Measurements from ENCODE around the gene ERC1.
"Not testable (repeated sequence)": the region's sequence is repeated elsewhere in the genome, so short reads cannot be mapped to it uniquely, and the experiment has no call there.

Gene ERC1

DNA sequence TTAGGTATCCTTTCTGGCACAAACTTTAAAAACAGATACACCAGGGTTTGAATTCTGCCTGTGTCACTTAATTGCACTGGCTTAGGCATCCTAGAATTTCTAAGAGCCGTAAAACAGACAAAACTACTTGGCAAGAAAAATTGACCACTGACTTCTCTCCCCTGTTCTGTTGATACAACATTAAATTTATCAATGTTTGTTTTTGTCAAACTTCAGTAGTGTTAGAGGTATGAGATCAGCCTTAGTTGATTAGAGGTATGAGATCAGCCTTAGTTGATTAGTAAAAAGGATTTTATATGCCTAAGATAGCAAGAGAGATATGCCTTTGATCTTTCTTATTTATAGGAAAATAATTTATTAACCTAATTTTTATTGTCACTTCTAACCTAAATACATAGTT, 320.1 kb downstream of the ERC1 start:
- Histone ChIP-seq H3K27me3 (no peaks in the 10 kb centered on the region), H3K27ac (no peak overlapping the region), H3K9ac (no peak overlapping the region), H3K4me2 (no peak overlapping the region), H3K36me3 (peaks cover 27% of the 10 kb centered on the region), H3K9me3 (peaks cover 35% of the 10 kb centered on the region), H4K20me1 (no peaks in the 10 kb centered on the region), H3K4me1 (peaks cover 7% of the 10 kb centered on the region; the same call in 1 of the 2 replicates), H3K4me3 (no peak overlapping the region)
- no peak for TF ChIP-seq Cebpa-rat (IDR thresholded peaks at IDR 0.05)

DNA sequence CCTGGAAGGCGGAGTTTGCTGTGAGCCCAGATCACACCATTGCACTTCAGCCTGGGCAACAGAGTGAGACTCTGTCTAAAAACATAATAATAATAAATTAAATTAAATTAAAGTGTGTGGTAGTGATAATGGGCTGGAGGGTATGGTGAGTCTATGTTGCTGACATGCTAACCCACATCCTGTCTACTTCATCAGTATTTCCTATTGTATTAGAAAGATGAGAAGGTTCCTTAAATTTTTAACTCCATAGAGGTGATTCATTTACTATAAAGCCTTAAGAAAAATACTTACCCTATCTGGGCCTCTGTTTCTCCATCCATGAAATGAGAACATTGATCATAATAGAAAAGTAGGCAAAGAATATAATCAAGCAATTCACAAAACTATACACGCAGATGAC, 322.9 kb downstream of the ERC1 start:
- Histone ChIP-seq H3K4me3 (no peak overlapping the region), H3K9me3 (peaks cover 39% of the 10 kb centered on the region), H3K27ac (no peak overlapping the region), H3K27me3 (no peaks in the 10 kb centered on the region), H3K36me3 (peaks cover 30% of the 10 kb centered on the region), H3K4me2 (no peak overlapping the region), H3K9ac (no peak overlapping the region), H4K20me1 (no peaks in the 10 kb centered on the region), H3K4me1 (peaks cover 7% of the 10 kb centered on the region; the same call in 1 of the 2 replicates)
- no peak for TF ChIP-seq Cebpa-rat (IDR thresholded peaks at IDR 0.05)

DNA sequence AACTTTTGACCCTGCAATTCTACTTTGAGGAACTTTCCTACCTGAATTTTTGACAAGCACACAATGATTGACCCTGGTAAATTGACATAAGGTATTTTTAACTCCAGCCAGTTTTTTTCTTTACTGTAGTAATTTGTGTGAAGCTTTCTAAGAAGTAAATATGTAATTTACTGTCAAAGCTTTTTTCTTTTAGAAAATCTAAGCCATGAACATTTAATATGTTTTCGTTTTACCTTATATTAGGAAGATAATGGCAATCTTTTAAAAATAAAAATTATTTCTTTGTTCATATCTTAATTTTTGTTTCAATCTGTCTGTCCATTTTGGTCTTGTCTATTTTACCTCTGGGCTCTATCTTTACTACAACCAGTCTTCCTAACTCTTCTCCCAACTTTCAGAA, 323.5 kb downstream of the ERC1 start:
- Histone ChIP-seq H3K4me3 (no peak overlapping the region), H4K20me1 (no peaks in the 10 kb centered on the region), H3K4me2 (no peak overlapping the region), H3K4me1 (peaks cover 7% of the 10 kb centered on the region; the same call in 1 of the 2 replicates), H3K9me3 (peaks cover 39% of the 10 kb centered on the region), H3K27ac (no peak overlapping the region), H3K9ac (no peak overlapping the region), H3K27me3 (no peaks in the 10 kb centered on the region), H3K36me3 (peaks cover 30% of the 10 kb centered on the region)
- no peak for TF ChIP-seq Cebpa-rat (IDR thresholded peaks at IDR 0.05)

DNA sequence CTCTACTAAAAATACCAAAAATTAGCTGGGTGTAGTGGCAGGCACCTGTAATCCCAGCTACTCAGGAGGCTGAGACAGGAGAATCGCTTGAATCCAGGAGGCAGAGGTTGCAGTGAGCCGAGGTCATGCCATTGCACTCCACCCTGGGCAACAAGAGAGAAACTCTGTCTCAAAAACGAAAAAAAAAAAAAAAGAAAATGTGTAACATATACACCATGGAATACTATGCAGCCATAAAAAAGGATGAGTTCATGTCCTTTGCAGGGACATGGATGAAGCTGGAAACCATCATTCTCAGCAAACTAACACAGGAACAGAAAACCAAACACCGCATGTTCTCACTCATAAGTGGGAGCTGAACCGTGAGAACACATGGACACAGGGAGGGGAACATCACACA, 326.0 kb downstream of the ERC1 start:
- H3K9me3 ChIP-seq, result peaks cover 39% of the 10 kb centered on the region
- not testable (repeated sequence) for H3K4me2 ChIP-seq, H3K4me3 ChIP-seq, H4K20me1 ChIP-seq, H3K27me3 ChIP-seq, H3K4me1 ChIP-seq, H3K9ac ChIP-seq, H3K27ac ChIP-seq
- H3K36me3 ChIP-seq, result peaks cover 30% of the 10 kb centered on the region

DNA sequence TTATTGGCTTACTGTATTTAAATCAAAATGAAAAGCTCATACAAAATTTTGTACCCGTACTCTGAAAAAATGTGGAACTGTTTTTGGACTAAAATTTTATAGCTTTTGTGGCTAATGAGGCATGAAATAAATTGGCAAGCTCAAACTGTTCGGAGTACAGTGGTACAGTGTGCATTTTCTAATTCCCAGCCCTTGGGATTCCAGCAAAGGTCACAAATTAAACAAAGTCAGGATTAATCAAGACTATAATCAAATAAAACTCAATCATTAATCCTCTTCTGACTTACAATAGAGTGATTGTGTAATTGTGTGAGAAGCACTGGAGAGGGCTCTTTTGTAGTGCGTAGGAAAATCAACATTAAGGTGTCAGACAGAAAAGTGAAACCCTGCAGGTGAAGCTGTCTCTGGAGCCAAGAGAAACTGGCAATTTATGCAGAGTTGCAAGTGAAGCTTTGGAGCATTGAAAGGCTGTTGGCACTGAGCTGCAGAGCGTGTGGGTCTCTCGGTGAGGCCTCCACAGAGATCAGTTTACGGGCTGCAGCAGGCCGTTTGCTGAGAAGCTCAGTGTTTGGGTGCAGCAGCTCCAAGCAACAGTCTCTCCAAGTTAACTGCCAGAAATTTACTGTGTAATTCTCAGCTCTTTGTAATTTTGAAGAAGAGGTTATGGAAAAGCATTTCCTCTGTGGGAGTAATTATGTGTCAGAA, 327.5 kb downstream of the ERC1 start:
- peaks cover 7% of the 10 kb centered on the region; the same call in 1 of the 2 replicates for H3K4me1 ChIP-seq
- no peak overlapping the region for H3K4me3 ChIP-seq
- peaks cover 31% of the 10 kb centered on the region for H3K9me3 ChIP-seq
- no peak for TF ChIP-seq Cebpa-rat (IDR thresholded peaks at IDR 0.05)
- no peaks in the 10 kb centered on the region for H3K27me3 ChIP-seq
- peaks cover 23% of the 10 kb centered on the region for H3K36me3 ChIP-seq
- H3K4me2 ChIP-seq, result no peak overlapping the region
- no peak overlapping the region for H3K9ac ChIP-seq
- H3K27ac ChIP-seq, result no peak overlapping the region
- no peaks in the 10 kb centered on the region for H4K20me1 ChIP-seq

DNA sequence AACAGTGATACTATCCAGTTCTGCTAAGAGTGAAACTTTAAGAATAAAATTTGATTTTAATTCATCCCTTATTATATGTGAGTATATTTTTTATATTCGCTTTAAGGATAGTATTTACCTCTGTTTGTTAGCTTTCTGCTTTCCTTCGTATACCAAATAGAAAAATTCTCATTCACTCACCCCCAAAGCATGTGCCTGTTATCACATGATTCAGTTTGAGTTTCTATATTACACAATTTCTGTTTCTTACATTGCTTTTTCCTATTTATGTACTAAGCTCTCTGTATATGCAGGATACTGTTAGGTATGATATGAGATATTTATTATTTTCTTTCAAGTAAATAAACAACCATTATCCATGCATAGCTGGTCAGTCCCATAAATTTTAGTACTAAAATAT, 328.2 kb downstream of the ERC1 start:
- peaks cover 7% of the 10 kb centered on the region; the same call in 1 of the 2 replicates for H3K4me1 ChIP-seq
- no peak overlapping the region for H3K4me3 ChIP-seq
- H3K27me3 ChIP-seq, result no peaks in the 10 kb centered on the region
- H3K4me2 ChIP-seq, result no peak overlapping the region
- no peak overlapping the region for H3K27ac ChIP-seq
- TF ChIP-seq Cebpa-rat (IDR thresholded peaks at IDR 0.05), result no peak
- H3K36me3 ChIP-seq, result peaks cover 17% of the 10 kb centered on the region
- H3K9ac ChIP-seq, result no peak overlapping the region
- no peaks in the 10 kb centered on the region for H4K20me1 ChIP-seq
- H3K9me3 ChIP-seq, result peaks cover 23% of the 10 kb centered on the region

DNA sequence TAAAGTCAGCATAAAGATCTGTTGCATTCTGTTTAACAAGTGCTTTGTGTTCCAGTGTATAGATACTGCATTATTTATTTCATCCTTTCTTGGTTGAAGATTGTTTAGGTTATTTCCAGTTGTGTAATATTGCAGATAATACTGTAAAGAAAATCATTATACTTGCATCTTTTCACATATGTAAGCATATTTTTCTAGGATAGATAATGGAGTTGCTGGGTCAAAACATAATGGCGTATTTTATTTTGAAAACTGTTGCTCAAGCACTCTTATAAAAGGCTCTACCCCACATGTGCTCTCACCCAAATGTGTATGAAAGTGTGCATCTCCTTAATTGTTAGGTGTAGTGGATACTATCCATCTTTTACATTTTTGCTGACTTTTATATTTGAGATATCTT, 329.0 kb downstream of the ERC1 start:
- Histone ChIP-seq H3K27ac (no peak overlapping the region), H3K36me3 (peaks cover 14% of the 10 kb centered on the region), H3K4me2 (no peak overlapping the region), H3K4me3 (no peak overlapping the region), H4K20me1 (no peaks in the 10 kb centered on the region), H3K9ac (no peak overlapping the region), H3K9me3 (peaks cover 15% of the 10 kb centered on the region), H3K27me3 (no peaks in the 10 kb centered on the region), H3K4me1 (peaks cover 7% of the 10 kb centered on the region; the same call in 1 of the 2 replicates)
- no peak for TF ChIP-seq Cebpa-rat (IDR thresholded peaks at IDR 0.05)

DNA sequence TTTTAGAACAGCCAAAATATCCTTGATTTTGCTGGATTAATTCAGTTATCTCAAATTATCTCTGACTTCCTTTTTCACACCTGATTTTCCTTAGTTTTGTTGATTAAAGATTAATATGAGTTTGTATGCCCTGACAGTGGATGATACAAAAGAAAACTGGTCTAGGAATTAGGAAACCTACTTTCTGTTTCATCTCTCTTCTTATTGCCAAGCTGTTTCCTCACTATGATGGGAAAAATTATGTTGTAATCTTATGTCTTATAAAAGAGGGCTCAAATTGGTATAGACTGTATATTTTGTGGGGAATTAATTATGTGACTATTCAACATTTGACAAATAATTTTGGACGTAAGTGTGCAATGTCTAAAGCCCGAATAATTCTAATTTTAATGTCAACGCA, 331.8 kb downstream of the ERC1 start:
- Histone ChIP-seq H3K4me1 (no peaks in the 10 kb centered on the region), H3K27ac (no peak overlapping the region), H3K36me3 (no peaks in the 10 kb centered on the region), H3K4me2 (no peak overlapping the region), H3K9ac (no peak overlapping the region), H4K20me1 (no peaks in the 10 kb centered on the region), H3K27me3 (no peaks in the 10 kb centered on the region), H3K9me3 (no peaks in the 10 kb centered on the region), H3K4me3 (no peak overlapping the region)
- TF ChIP-seq Cebpa-rat (IDR thresholded peaks at IDR 0.05), result no peak

DNA sequence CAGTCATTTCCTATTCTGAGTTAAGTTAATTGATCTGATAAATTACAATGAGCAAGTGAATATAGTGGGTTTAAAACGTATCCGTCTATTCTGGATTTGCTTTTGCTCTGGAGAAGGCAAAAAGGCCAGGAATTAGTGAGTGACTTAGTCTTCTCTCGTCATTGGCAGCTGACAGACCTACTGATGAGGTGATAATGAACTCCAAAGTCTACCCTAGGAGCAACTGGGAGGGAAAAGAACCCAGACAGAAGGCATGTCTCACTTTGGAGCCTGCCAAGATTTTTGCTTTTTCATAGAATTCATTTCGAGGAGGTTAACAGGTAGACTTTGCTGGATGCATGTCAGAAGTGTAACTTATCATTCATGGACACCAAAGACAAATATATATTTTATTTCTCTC, 333.1 kb downstream of the ERC1 start:
- no peaks in the 10 kb centered on the region for H3K9me3 ChIP-seq
- H3K4me2 ChIP-seq, result no peak overlapping the region
- H3K27me3 ChIP-seq, result no peaks in the 10 kb centered on the region
- no peaks in the 10 kb centered on the region for H4K20me1 ChIP-seq
- no peak overlapping the region for H3K27ac ChIP-seq
- H3K4me1 ChIP-seq, result no peaks in the 10 kb centered on the region
- H3K36me3 ChIP-seq, result no peaks in the 10 kb centered on the region
- no peak overlapping the region for H3K4me3 ChIP-seq
- H3K9ac ChIP-seq, result no peak overlapping the region
- TF ChIP-seq Cebpa-rat (IDR thresholded peaks at IDR 0.05), result no peak

DNA sequence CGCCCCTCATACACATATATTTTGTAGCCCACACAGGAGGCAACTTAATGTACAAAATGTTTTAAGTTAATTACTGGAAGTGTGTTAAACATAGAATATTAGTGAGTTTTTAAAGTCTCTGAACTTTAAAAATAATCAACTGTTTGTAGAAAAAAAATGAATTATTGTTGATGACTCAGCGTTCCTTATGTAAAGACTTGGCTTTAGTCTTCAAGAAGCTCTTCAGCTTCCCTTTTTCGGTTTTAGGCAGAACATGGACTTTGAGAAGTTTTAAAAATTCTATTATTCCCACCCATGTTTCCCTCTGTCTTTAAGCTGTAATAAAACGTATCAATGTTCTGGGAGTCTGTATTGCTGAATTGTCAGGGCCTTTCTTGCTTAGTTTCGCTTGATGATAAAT, 333.9 kb downstream of the ERC1 start:
- Histone ChIP-seq H3K4me2 (no peak overlapping the region), H3K27ac (no peak overlapping the region), H3K27me3 (no peaks in the 10 kb centered on the region), H3K9ac (no peak overlapping the region), H3K4me3 (no peak overlapping the region), H3K4me1 (no peaks in the 10 kb centered on the region), H3K9me3 (no peaks in the 10 kb centered on the region), H4K20me1 (no peaks in the 10 kb centered on the region), H3K36me3 (no peaks in the 10 kb centered on the region)
- TF ChIP-seq Cebpa-rat (IDR thresholded peaks at IDR 0.05), result no peak

DNA sequence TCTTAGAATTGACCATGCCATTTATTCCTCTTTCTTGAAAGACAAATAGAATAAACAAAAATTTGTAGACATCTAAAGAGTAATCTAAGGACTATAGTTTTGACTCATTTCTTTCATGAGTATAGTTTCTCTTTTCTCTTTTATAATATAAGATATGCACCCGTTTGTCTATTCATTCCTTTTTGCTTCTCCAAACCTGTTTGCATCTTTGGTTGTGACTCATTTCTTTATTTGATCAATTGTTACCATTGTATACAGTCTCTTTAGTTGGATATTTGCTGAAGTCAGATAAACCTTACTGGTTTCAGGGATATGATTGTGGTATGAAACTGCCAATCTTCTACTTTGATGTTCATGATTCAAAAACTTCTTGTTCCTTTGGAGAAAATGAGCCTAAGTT, 334.6 kb downstream of the ERC1 start:
- H3K27me3 ChIP-seq, result no peaks in the 10 kb centered on the region
- H4K20me1 ChIP-seq, result no peaks in the 10 kb centered on the region
- H3K9ac ChIP-seq, result no peak overlapping the region
- H3K9me3 ChIP-seq, result no peaks in the 10 kb centered on the region
- no peak for TF ChIP-seq Cebpa-rat (IDR thresholded peaks at IDR 0.05)
- H3K4me3 ChIP-seq, result no peak overlapping the region
- H3K36me3 ChIP-seq, result no peaks in the 10 kb centered on the region
- H3K4me1 ChIP-seq, result no peaks in the 10 kb centered on the region
- no peak overlapping the region for H3K27ac ChIP-seq
- no peak overlapping the region for H3K4me2 ChIP-seq
